ENCODE results near the gene DNAH14.

GRCh38 chr1:225422795-225423517 is 493.5 kb downstream of the DNAH14 start:
- no peak for TF ChIP-seq CTCF (IDR thresholded peaks at IDR 0.05; ENCODE audit: poor library complexity, severe bottlenecking)
- no peak for TF ChIP-seq TAF1 (IDR thresholded peaks at IDR 0.05; ENCODE audit: low read depth)
